ENCODE results near the gene SYNE3.
"Not testable (repeated sequence)": the region's sequence is repeated elsewhere in the genome, so short reads cannot be mapped to it uniquely, and the experiment has no call there.

Gene SYNE3

GRCh38 chr14:95525999-95526398 lies 9.5 kb upstream of the SYNE3 start:
- no peak for DNase-seq (ENCODE audit: low read depth, low spot score)

GRCh38 chr14:95524706-95525512 lies 8.5 kb upstream of the SYNE3 start:
- no peak for DNase-seq (ENCODE audit: low read depth, low spot score)

- no peak for DNase-seq (ENCODE audit: low read depth, low spot score)
Observed at GRCh38 chr14:95523815-95524448, 7.5 kb upstream of the SYNE3 start.

GRCh38 chr14:95523051-95523814 lies 6.8 kb upstream of the SYNE3 start:
- DNase-seq (ENCODE audit: low read depth, low spot score): no peak

GRCh38 chr14:95522556-95522955 lies 6.1 kb upstream of the SYNE3 start:
- no peak for DNase-seq (ENCODE audit: low read depth, low spot score)

- no peak for DNase-seq (ENCODE audit: low read depth, low spot score)
Observed at GRCh38 chr14:95522116-95522515, 5.7 kb upstream of the SYNE3 start.

GRCh38 chr14:95521001-95521400 lies 4.6 kb upstream of the SYNE3 start:
- no peak for DNase-seq (ENCODE audit: low read depth, low spot score)

- no peak for DNase-seq (ENCODE audit: low read depth, low spot score)
Observed at GRCh38 chr14:95520346-95520745, 3.9 kb upstream of the SYNE3 start.

GRCh38 chr14:95519699-95520098 lies 3.2 kb upstream of the SYNE3 start:
- DNase-seq (ENCODE audit: low read depth, low spot score): peak; percentile 36

GRCh38 chr14:95518045-95518751 lies 1.7 kb upstream of the SYNE3 start:
- DNase-seq (ENCODE audit: low read depth, low spot score): no peak

GRCh38 chr14:95515596-95516552 lies 576 bp downstream of the SYNE3 start:
- peak; percentile 65 for DNase-seq (ENCODE audit: low read depth, low spot score)

GRCh38 chr14:95515080-95515489 lies 1.4 kb downstream of the SYNE3 start:
- DNase-seq (ENCODE audit: low read depth, low spot score): no peak

- no peak for DNase-seq (ENCODE audit: low read depth, low spot score)
Observed at GRCh38 chr14:95514131-95515079, 2.0 kb downstream of the SYNE3 start.

- no peak for DNase-seq (ENCODE audit: low read depth, low spot score)
Observed at GRCh38 chr14:95513291-95513690, 3.2 kb downstream of the SYNE3 start.

- no peak for DNase-seq (ENCODE audit: low read depth, low spot score)
Observed at GRCh38 chr14:95511687-95512086, 4.8 kb downstream of the SYNE3 start.

- no peak for DNase-seq (ENCODE audit: low read depth, low spot score)
Observed at GRCh38 chr14:95510804-95511203, 5.6 kb downstream of the SYNE3 start.

- DNase-seq (ENCODE audit: low read depth, low spot score): not testable (repeated sequence)
Observed at GRCh38 chr14:95510344-95510743, 6.1 kb downstream of the SYNE3 start.

- no peak for DNase-seq (ENCODE audit: low read depth, low spot score)
Observed at GRCh38 chr14:95509495-95509894, 7.0 kb downstream of the SYNE3 start.

- DNase-seq (ENCODE audit: low read depth, low spot score): no peak
Observed at GRCh38 chr14:95508377-95508776, 8.1 kb downstream of the SYNE3 start.

GRCh38 chr14:95507701-95508103 lies 8.7 kb downstream of the SYNE3 start:
- no peak for DNase-seq (ENCODE audit: low read depth, low spot score)

All from activated CD4-positive, CD25-positive, alpha-beta regulatory T cell treated with anti-CD3 and anti-CD28 coated beads, Interleukin-2, amount 50 U/mL, for 16 hours (primary cell).